ENCODE results near the gene C2orf68. TPM values are rescaled to one million over a fixed set of nuclear protein-coding genes. Genes with fewer than 3 reads are reported as not detected.

Gene C2orf68
- total and polyA plus RNA-seq, 2 of the 13 experiments (the other 11 are each of a cell fraction or from before 2014, with no cell fraction given) = 47.1 to 77.4 TPM

GRCh38 chr2:85589982-85590791 lies 21.7 kb downstream of the C2orf68 start:
- ChIA-PET CTCF (ENCODE audit: low intra/inter-chr PET ratio, low total read pairs) (no interaction called here), POLR2A (interaction anchor here (1.0 to 25.9 kb wide), 7 partner anchors 11 to 171 kb away, joined by 3 to 795 read pairs (median 12); partner anchors contain the start of genes C2orf68, GGCX, MAT2A and RNF181)
- Histone ChIP-seq H3K9me3 (ENCODE audit: low read length) (no peaks in the 10 kb centered on the region), H3K79me2 (ENCODE audit: insufficient read depth, low read length) (no peaks in the 10 kb centered on the region), H3K27me3 (ENCODE audit: control insufficient read depth in 1 of 2, insufficient read depth in 2 of 2, low read length in 2 of 2) (no peaks in the 10 kb centered on the region), H3K4me1 (ENCODE audit: insufficient read depth, low read length) (peaks cover 95% of the 10 kb centered on the region), H4K20me1 (ENCODE audit: insufficient read depth, low read length) (no peaks in the 10 kb centered on the region), H3K4me3 (replicated peaks in 1 of 3; ENCODE audit: insufficient read depth in 1 of 3, low read depth in 2 of 3, low read length in 3 of 3) (peak overlapping the region in 1 of 3 experiments; percentile 29; a peak in 2 of 6 replicates), H3K9ac (ENCODE audit: insufficient read depth, low read depth, low read length) (0 out of 2 replicates have a peak overlapping the region, but pooled peaks have one; percentile 18), H2AFZ (ENCODE audit: low read length) (no peak overlapping the region), H3K36me3 (replicated peaks in 1 of 2; ENCODE audit: control insufficient read depth in 1 of 2, insufficient read depth in 2 of 2, low read length in 2 of 2) (no peaks in the 10 kb centered on the region), H3K27ac (ENCODE audit: extremely low read length, insufficient read depth, low read length) (no peak overlapping the region), H3K4me2 (ENCODE audit: low read depth, low read length) (peak overlapping the region; percentile 65)
- ATAC-seq (peak; percentile 56), FAIRE-seq (peak; percentile 73), DNase-seq (ENCODE audit: low spot score) (peak; percentile 82)
- 15% methylated on average over 7 of the region's 7 CpGs for WGBS (ENCODE audit: low lambda C conversion rate)
- in situ Hi-C loops (cut with HindIII; ENCODE audit: extremely low pct_ligation_motif_present, low pct_unique_long_range_greater_than_20kb) = no loop called here
- BruUV-seq (replicated peaks) = no TSS peak
- intact Hi-C loops (cut with micrococcal nuclease; ENCODE audit: unreplicated experiment) = no loop called here
- TF ChIP-seq HOXD1 (CRISPR knock-in tag; IDR thresholded peaks at IDR 0.05) (no peak), KIAA2018 (CRISPR knock-in tag; IDR thresholded peaks at IDR 0.05; ENCODE audit: borderline replicate concordance) (no peak), MXD1 (CRISPR knock-in tag; IDR thresholded peaks at IDR 0.05) (no peak), IRF1 (CRISPR knock-in tag; IDR thresholded peaks at IDR 0.05; ENCODE audit: low read depth) (no peak), ZIK1 (CRISPR knock-in tag; IDR thresholded peaks at IDR 0.05; ENCODE audit: borderline replicate concordance, low read depth) (no peak), YEATS2 (CRISPR knock-in tag; IDR thresholded peaks at IDR 0.05; ENCODE audit: borderline replicate concordance) (peak; percentile 40; the same call in 1 of the 2 replicates), ELF4 (CRISPR knock-in tag; IDR thresholded peaks at IDR 0.05; ENCODE audit: borderline replicate concordance) (no peak; the same call in 1 of the 2 replicates), CSRNP1 (CRISPR knock-in tag; IDR thresholded peaks at IDR 0.05) (peak; percentile 58; the same call in 1 of the 2 replicates), ZNF746 (CRISPR knock-in tag; IDR thresholded peaks at IDR 0.05) (0 out of 2 replicates have a peak, but pooled peaks have one; percentile 65), FOSL1 (CRISPR knock-in tag; IDR thresholded peaks at IDR 0.05; ENCODE audit: borderline replicate concordance) (no peak), ZNF331 (CRISPR knock-in tag; IDR thresholded peaks at IDR 0.05) (no peak; the same call in 1 of the 2 replicates)
